ENCODE data around the gene LCN9. TPM values are rescaled to one million over a fixed set of nuclear protein-coding genes. Genes with fewer than 3 reads are reported as not detected.
"Not testable (repeated sequence)": the region's sequence is repeated elsewhere in the genome, so short reads cannot be mapped to it uniquely, and the experiment has no call there.

LCN9 gene
- total and polyA plus RNA-seq, 9 of the 15 experiments (the other 6 are each of a cell fraction or from before 2014, with no cell fraction given) = not detected

DNA sequence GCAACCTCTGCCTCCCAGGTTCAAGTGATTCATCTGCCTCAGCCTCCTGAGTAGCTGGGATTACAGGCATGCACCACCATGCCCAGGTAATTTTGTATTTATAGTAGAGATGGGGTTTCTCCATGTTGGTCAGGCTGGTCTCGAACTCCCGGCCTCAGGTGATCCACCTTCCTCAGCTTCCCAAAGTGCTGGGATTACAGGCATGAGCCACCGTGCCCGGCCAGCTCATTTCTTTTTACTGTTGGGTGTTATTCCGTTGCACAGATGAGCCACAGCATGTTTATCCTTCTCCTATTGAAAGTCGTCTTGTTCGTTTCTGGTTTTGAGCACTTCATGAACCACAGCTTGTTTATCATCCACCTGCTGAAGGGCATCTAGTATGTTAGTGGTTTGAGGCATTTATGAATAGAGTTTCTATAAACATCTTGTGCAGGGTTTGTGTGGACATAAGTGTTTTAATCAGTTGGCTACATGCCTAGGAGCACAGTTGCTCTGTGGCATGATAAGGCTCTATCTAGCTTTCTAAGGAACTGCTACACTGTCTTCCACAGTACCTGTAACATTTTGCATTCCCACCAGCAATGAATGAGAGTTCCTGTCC, 26.1 kb upstream of the LCN9 start:
- H3K36me3 ChIP-seq (ENCODE audit: control insufficient read depth, insufficient read depth, low read length); H4K20me1 ChIP-seq (replicated peaks; ENCODE audit: control insufficient read depth, insufficient read depth, low read length); in situ Hi-C loops (cut with MboI); H3K27me3 ChIP-seq (ENCODE audit: control insufficient read depth in 2 of 2, insufficient read depth in 2 of 2, low read length in 2 of 2); FAIRE-seq; H3K9ac ChIP-seq (ENCODE audit: insufficient read depth in 1 of 2, low read depth in 2 of 2, low read length in 2 of 2); H3K4me1 ChIP-seq (replicated peaks in 1 of 2; ENCODE audit: control insufficient read depth in 2 of 2, insufficient read depth in 2 of 2, low read length in 2 of 2); H3K4me3 ChIP-seq; BruUV-seq (replicated peaks); H2AFZ ChIP-seq (ENCODE audit: low read depth, low read length); H3K9me3 ChIP-seq (replicated peaks; ENCODE audit: control insufficient read depth, insufficient read depth, low read depth, low read length); CTCF ChIA-PET (ENCODE audit: low intra/inter-chr PET ratio); H3K27ac ChIP-seq (ENCODE audit: extremely low read depth, low read depth, low read length); intact Hi-C loops (cut with micrococcal nuclease); H3K9me1 ChIP-seq (ENCODE audit: control insufficient read depth, insufficient read depth, low read length); H3K4me2 ChIP-seq (ENCODE audit: insufficient read depth, low read length); ATAC-seq; H3K79me2 ChIP-seq (ENCODE audit: control insufficient read depth, insufficient read depth, low read length); DNase-seq (ENCODE audit: extremely low read depth in 1 of 4, low spot score in 3 of 4): not testable (repeated sequence)
- 0 out of 2 replicates have a peak, but pooled peaks have one; percentile 9 for TF ChIP-seq TCF3 (CRISPR knock-in tag; IDR thresholded peaks at IDR 0.05)
- POLR2A ChIA-PET = interaction anchor here (0.6 kb wide), 1 partner anchor 22 kb away, joined by 3 read pairs; no protein-coding TSS in a partner anchor
- WGBS (ENCODE audit: insufficient coverage, low coverage, missing lambda C conversion rate) = 0% methylated on average over 7 of the region's 7 CpGs

DNA sequence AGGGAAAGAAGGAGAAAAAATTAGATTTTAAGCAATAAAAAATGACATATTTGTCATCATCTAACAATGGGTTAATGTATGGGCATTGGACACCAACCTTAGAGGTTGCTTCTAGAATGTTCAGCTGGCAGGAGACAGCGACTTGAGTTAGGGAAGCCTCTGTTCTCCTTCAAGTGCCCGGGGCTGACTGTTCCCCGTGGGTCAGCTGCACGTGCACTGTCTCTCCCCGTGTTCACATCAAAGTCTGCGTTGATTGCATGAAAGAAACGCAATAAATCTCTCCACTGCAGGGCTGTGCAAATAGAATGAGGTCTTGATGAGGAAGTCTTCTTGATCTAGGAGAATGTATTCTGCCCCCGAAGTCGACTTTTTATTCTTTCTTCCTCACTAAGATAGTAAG, 23.9 kb upstream of the LCN9 start, which contains the start of gene GLT6D1:
GLT6D1 (minus strand) TSS at position 345 of the 400 bp plus-strand sequence. CDS start 353 bp downstream, outside the sequence.
- WGBS (ENCODE audit: insufficient coverage, low coverage, missing lambda C conversion rate) = 1% methylated on average over 9 of the region's 9 CpGs
- no peak for DNase-seq (ENCODE audit: extremely low read depth in 1 of 4, low spot score in 3 of 4)
- Histone ChIP-seq H3K9ac (ENCODE audit: insufficient read depth in 1 of 2, low read depth in 2 of 2, low read length in 2 of 2) (no peak within 1 kb of the TSS), H3K4me3 (no peak within 1 kb of the TSS), H3K9me3 (replicated peaks; ENCODE audit: control insufficient read depth, insufficient read depth, low read depth, low read length) (no peaks in the 10 kb centered on the region), H4K20me1 (replicated peaks; ENCODE audit: control insufficient read depth, insufficient read depth, low read length) (no peaks in the 10 kb centered on the region), H3K79me2 (ENCODE audit: control insufficient read depth, insufficient read depth, low read length) (no peaks in the 10 kb centered on the region), H3K9me1 (ENCODE audit: control insufficient read depth, insufficient read depth, low read length) (no peaks in the 10 kb centered on the region), H3K27ac (ENCODE audit: extremely low read depth, low read depth, low read length) (no peak within 1 kb of the TSS), H3K4me2 (ENCODE audit: insufficient read depth, low read length) (no peak within 1 kb of the TSS), H3K36me3 (ENCODE audit: control insufficient read depth, insufficient read depth, low read length) (no peaks in the 10 kb centered on the region), H3K4me1 (replicated peaks in 1 of 2; ENCODE audit: control insufficient read depth in 2 of 2, insufficient read depth in 2 of 2, low read length in 2 of 2) (no peaks in the 10 kb centered on the region), H2AFZ (ENCODE audit: low read depth, low read length) (no peak within 1 kb of the TSS), H3K27me3 (ENCODE audit: control insufficient read depth in 2 of 2, insufficient read depth in 2 of 2, low read length in 2 of 2) (peaks cover 6 to 8% of the 10 kb centered on the region in 2 experiments; a peak in 3 of 5 replicates)
- ChIA-PET CTCF (ENCODE audit: low intra/inter-chr PET ratio) (no interaction called here), POLR2A (interaction anchor here (1.1 kb wide), 1 partner anchor 125 kb away, joined by 3 read pairs; no protein-coding TSS in a partner anchor)
- BruUV-seq (replicated peaks) = no TSS peak
- no peak for FAIRE-seq
- intact Hi-C loops (cut with micrococcal nuclease) (no loop called here), in situ Hi-C loops (cut with MboI) (no loop called here)
- ATAC-seq = no peak
- no peak for TF ChIP-seq ZNF217 (CRISPR knock-in tag; IDR thresholded peaks at IDR 0.05)
- TF ChIP-seq STAT5B (CRISPR knock-in tag; IDR thresholded peaks at IDR 0.05) = no peak
- no peak for TF ChIP-seq NONO (IDR thresholded peaks at IDR 0.05; ENCODE audit: low read depth in 2 of 2, low read length in 1 of 2)
- TF ChIP-seq NRF1 (conservative IDR thresholded peaks at IDR 0.05 in 1 of 2, IDR thresholded peaks at IDR 0.05 in 1 of 2) = no peak
- TF ChIP-seq HDAC8 (tag; IDR thresholded peaks at IDR 0.05) = no peak
- no peak for TF ChIP-seq NFIX (CRISPR knock-in tag; IDR thresholded peaks at IDR 0.05; ENCODE audit: low read depth)
- TF ChIP-seq CAMTA2 (CRISPR knock-in tag; conservative IDR thresholded peaks at IDR 0.05) = no peak
- TF ChIP-seq, protein P1, sequence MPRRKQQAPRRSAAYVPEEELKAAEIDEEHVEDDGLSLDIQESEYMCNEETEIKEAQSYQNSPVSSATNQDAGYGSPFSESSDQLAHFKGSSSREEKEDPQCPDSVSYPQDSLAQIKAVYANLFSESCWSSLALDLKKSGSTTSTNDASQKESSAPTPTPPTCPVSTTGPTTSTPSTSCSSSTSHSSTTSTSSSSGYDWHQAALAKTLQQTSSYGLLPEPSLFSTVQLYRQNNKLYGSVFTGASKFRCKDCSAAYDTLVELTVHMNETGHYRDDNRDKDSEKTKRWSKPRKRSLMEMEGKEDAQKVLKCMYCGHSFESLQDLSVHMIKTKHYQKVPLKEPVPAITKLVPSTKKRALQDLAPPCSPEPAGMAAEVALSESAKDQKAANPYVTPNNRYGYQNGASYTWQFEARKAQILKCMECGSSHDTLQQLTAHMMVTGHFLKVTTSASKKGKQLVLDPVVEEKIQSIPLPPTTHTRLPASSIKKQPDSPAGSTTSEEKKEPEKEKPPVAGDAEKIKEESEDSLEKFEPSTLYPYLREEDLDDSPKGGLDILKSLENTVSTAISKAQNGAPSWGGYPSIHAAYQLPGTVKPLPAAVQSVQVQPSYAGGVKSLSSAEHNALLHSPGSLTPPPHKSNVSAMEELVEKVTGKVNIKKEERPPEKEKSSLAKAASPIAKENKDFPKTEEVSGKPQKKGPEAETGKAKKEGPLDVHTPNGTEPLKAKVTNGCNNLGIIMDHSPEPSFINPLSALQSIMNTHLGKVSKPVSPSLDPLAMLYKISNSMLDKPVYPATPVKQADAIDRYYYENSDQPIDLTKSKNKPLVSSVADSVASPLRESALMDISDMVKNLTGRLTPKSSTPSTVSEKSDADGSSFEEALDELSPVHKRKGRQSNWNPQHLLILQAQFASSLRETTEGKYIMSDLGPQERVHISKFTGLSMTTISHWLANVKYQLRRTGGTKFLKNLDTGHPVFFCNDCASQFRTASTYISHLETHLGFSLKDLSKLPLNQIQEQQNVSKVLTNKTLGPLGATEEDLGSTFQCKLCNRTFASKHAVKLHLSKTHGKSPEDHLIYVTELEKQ (CRISPR knock-in tag; IDR thresholded peaks at IDR 0.05) = no peak
- TF ChIP-seq, protein P2, sequence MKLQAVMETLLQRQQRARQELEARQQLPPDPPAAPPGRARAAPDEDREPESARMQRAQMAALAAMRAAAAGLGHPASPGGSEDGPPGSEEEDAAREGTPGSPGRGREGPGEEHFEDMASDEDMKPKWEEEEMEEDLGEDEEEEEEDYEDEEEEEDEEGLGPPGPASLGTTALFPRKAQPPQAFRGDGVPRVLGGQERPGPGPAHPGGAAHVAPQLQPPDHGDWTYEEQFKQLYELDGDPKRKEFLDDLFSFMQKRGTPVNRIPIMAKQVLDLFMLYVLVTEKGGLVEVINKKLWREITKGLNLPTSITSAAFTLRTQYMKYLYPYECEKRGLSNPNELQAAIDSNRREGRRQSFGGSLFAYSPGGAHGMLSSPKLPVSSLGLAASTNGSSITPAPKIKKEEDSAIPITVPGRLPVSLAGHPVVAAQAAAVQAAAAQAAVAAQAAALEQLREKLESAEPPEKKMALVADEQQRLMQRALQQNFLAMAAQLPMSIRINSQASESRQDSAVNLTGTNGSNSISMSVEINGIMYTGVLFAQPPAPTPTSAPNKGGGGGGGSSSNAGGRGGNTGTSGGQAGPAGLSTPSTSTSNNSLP (IDR thresholded peaks at IDR 0.05; ENCODE audit: borderline replicate concordance, low read depth, low read length) = no peak

Measured in K562 (cell line).